GM10847 (cell line): Measurements from ENCODE around the gene TUBGCP5.
A peak's percentile ranks its signal among the peaks of the same experiment; 100 is the strongest.

Source experiments
- POLR2A ChIP-seq: IDR thresholded peaks from 2 replicates; pipeline ENCODE4 v1.6.1; 2011; ENCODE audit not compliant: insufficient read length; ENCODE audit errors: extremely low read depth

Gene TUBGCP5

DNA sequence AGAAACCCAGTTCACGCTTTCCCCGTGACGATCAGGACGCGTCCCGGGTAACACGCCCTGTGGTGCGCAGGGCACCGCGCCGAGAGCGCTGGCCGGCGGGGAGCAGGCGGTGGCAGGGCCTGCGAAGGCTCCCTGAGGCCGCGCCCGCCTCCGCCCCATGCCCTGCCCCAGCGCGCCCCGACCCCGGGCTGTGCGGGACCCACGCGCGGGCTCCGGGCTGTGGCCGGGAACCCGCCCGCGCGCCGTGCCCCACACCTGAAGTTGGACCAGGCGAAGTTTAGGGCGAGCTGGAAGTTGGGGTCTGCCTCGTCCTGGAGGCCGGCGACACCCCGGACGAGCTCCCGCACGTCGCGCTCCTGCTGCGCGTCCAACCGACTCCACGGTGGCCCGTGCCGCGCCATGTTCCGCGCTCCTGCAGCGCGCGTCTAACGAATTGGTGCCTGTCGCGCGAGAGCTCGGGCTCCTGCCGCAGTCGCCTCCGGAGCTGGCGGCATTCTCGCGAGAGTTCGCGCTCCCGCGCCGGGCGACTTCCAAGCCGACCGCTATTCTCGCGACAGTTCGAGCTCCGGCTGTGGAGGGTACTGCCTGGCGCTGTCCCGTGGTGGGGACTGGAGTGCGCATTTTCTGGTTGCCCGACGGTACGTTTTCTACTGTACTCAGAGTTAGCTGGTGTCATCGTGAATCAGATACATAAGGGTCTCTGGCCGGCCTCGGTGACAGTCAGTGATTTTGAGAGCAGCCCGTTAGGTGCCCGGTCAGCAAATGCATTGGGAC is at the start of gene TUBGCP5:
TUBGCP5 (minus strand) TSS at position 427 of the 774 bp plus-strand sequence; CDS start at position 401, 26 bp downstream.
- TF ChIP-seq POLR2A = peak; percentile 98

DNA sequence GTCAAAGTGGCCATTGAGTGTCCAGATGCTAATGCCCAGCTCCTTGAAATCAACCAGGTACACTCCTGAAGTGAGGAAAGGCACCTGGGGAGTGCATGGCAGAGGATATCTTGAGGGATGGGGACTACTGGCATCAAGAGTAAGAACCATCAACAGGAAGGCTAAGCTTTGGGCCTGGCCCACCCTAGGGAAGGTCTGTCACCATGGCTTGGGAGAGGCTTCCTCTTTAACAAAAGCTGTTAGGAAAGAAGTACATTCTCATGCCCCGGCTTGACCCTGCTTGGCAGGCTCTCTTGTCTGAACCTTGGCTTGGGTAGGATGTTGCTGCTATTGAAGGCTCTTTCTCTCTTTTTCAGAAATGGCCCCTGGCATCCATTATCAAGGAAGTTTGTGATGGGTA is 43.7 kb upstream of the TUBGCP5 start:
- no peak for TF ChIP-seq POLR2A

- TF ChIP-seq POLR2A = no peak
Measured at GRCh38 chr15:23081271-23081670, 41.9 kb upstream of the TUBGCP5 start.

DNA sequence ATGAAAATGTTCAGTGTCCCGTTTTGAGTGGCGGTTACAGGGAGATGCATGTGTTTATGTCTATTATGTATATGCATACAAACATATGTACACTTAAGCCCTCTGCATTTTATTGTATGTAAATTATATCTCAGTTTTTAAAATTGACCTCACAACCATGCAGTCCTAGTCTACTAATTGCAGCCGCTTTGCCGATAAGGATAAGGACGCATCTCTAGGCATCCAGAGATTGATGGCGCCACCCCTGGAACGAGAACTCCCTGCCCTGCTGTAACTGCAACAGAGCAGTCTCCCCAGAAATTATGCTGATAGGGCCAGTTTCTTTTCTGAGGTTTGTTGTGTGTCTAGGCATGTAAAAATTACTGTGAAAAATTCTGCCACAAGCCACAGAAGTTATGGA is 40.4 kb upstream of the TUBGCP5 start:
- no peak for TF ChIP-seq POLR2A

- TF ChIP-seq POLR2A = no peak
Measured at GRCh38 chr15:23075927-23076326, 36.6 kb upstream of the TUBGCP5 start.

GRCh38 chr15:23074684-23075083 is 35.3 kb upstream of the TUBGCP5 start:
- TF ChIP-seq POLR2A = no peak

- TF ChIP-seq POLR2A = no peak
Measured at GRCh38 chr15:23073890-23074646, 34.7 kb upstream of the TUBGCP5 start.

DNA sequence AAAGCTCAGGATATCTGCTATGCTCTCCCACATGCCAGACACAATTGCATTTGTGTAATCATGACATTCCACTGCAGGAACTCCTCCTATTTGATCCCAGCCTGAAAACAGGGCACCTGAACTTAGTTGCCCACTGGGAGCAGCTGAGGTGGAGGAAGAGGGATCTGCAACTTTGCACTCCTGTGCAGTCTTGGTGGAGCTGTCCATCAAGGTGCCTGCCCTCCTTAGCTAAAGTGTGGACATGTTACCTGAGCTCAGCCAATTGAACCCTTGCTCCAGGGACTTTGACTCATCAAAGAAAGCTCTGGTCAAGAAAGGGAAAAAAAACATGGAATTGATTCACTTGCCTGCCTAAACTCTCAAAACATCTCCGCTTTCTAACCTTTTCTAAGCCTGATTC is 33.3 kb upstream of the TUBGCP5 start:
- TF ChIP-seq POLR2A = no peak

- no peak for TF ChIP-seq POLR2A
Measured at GRCh38 chr15:23069496-23070166, 30.3 kb upstream of the TUBGCP5 start.

DNA sequence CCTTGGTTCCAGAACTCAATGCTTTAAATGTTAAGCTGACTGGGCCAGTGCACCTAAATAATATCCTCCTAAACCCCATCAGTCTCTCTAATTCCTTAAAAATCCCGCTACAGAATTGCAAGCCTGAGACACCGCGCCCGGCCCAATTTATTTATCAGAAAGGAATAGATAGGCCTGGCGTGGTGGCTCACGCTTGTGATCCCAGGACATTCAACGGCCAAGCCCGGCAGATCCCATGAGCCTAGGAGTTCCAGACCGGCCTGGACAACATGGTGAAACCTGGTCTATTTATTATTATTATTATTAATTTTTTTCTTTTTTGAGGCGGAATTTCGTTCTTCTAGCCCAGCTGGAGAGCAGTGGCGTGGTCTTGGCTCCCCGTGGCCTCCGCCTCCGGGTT is 28.0 kb upstream of the TUBGCP5 start:
- TF ChIP-seq POLR2A = no peak

DNA sequence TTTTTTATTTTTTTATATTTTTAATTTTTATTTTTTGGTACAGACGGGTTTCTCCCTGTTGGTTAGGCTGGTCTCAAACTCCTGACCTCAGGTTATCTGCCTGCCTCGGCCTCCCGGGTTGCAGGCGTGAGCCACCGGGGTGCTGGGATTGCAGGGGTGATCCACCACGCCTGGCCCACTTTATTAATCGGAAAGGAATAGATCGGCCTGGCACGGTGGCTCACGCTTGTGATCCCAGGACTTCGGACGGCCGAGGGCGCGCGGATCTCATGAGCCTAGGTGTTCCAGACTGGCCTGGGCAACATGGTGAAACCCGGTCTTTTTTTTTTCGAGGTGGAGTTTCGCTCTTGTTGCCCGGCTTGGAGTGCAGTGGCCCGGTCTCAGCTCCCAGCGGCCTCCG is 26.5 kb upstream of the TUBGCP5 start:
- no peak for TF ChIP-seq POLR2A

GRCh38 chr15:23064156-23064555 is 24.8 kb upstream of the TUBGCP5 start:
- no peak for TF ChIP-seq POLR2A

GRCh38 chr15:23057707-23058106 is 18.3 kb upstream of the TUBGCP5 start:
- TF ChIP-seq POLR2A = no peak

GRCh38 chr15:23055316-23055715 is 15.9 kb upstream of the TUBGCP5 start:
- no peak for TF ChIP-seq POLR2A

GRCh38 chr15:23052522-23052921 is 13.2 kb upstream of the TUBGCP5 start:
- TF ChIP-seq POLR2A = no peak

GRCh38 chr15:23050708-23051107 is 11.3 kb upstream of the TUBGCP5 start:
- no peak for TF ChIP-seq POLR2A

DNA sequence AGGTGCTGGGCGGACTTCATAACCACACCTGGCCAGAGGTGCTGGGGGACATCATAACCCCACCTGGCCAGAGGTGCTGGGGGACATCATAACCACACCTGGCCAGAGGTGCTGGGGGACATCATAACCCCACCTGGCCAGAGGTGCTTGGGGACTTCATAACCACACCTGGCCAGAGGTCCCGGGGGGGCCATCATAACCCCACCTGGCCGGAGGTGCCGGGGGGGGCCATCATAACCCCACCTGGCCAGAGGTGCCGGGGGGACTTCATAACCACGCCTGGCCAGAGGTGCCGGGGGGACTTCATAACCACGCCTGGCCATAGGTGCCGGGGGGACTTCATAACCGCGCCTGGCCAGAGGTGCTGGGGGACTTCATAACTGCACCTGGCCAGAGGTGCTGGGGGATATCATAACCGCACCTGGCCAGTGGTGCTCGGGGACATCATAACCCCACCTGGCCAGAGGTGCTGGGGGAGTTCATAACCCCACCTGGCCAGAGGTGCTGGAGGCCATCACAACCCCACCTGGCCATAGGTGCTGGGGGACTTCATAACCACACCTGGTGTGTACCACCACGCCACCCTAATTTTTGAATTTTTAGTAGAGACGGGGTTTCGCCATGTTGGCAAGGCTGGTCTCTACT is 10.7 kb upstream of the TUBGCP5 start:
- TF ChIP-seq POLR2A = no peak
